K562 (cell line): Measurements from ENCODE around the gene PCSK7. TPM values are rescaled to one million over a fixed set of nuclear protein-coding genes. Genes with fewer than 3 reads are reported as not detected.

ENCODE experiments used
- CHD1 ChIP-seq: fragments of 200-600 bp; sonication (generic); IDR thresholded peaks from one replicate; pipeline ENCODE4 v1.6.1; 2012; ENCODE audit warnings: mild to moderate bottlenecking, moderate library complexity, low read length, inconsistent platforms
- GABPA ChIP-seq: fragments of 200-800 bp; sonication (Bioruptor generic); conservative IDR thresholded peaks from 2 replicates; pipeline ENCODE4 v1.6.1; 2016; ENCODE audit warnings: low read depth, missing genetic modification characterization, missing compliant biosample characterization
- HIVEP1 ChIP-seq: fragments of 250-450 bp; sonication (Bioruptor Pico); IDR thresholded peaks from 2 replicates; pipeline ENCODE4 v1.4.0; 2020; ENCODE audit warnings: mild to moderate bottlenecking
- KLF10 ChIP-seq: fragments of 250-450 bp; sonication (Bioruptor Pico); IDR thresholded peaks from 2 replicates; pipeline ENCODE4 v1.6.1; 2021; ENCODE audit warnings: matching md5 sums
- MAZ ChIP-seq, 2 experiments: fragments of 450-650 bp in 1 of 2; sonication (generic) in 1 of 2; formaldehyde crosslinking; IDR thresholded peaks in 1 of 2; conservative IDR thresholded peaks in 1 of 2; 2 replicates each; pipeline versions ENCODE4 v1.4.0 to v1.5.0; 2020; ENCODE audit warnings: mild to moderate bottlenecking in 1 of 2, missing genetic modification reagents in 1 of 2
- MEIS2 ChIP-seq: fragments of 450-650 bp; IDR thresholded peaks from 2 replicates; pipeline ENCODE4 v1.6.1; 2014; ENCODE audit warnings: mild to moderate bottlenecking; ENCODE audit not compliant: partially characterized antibody
- MTA1 ChIP-seq: fragments of 450-650 bp; IDR thresholded peaks from 2 replicates; pipeline ENCODE4 v1.6.1; 2017; ENCODE audit warnings: borderline replicate concordance
- PRPF4 ChIP-seq: fragments of 200-400 bp; formaldehyde crosslinking; IDR thresholded peaks from one replicate; pipeline ENCODE4 v1.6.1; 2017; ENCODE audit warnings: low read length, low read depth, mild to moderate bottlenecking; ENCODE audit not compliant: insufficient read depth, poor library complexity, severe bottlenecking
- RFX7 ChIP-seq: fragments of 250-450 bp; sonication (Bioruptor Pico); IDR thresholded peaks from 2 replicates; pipeline ENCODE4 v1.5.1; 2021; ENCODE audit warnings: mild to moderate bottlenecking
- SIN3B ChIP-seq: fragments of 450-650 bp; IDR thresholded peaks from 2 replicates; pipeline ENCODE4 v1.6.1; 2017; ENCODE audit warnings: low read depth, mild to moderate bottlenecking, moderate library complexity
- SPI1 ChIP-seq: IDR thresholded peaks from 2 replicates; pipeline ENCODE4 v1.6.1; 2011; ENCODE audit warnings: low read depth, low read length, control low read depth, borderline replicate concordance
- TBL1XR1 ChIP-seq, 2 experiments: IDR thresholded peaks; 2 replicates each; pipeline ENCODE4 v1.6.1; 2012; ENCODE audit warnings: improper control_type of control experiment in 2 of 2, low read length in 2 of 2, mild to moderate bottlenecking in 1 of 2
- TFAM ChIP-seq: fragments of 250-450 bp; sonication (Bioruptor Pico); conservative IDR thresholded peaks from 2 replicates; pipeline ENCODE4 v1.5.0; 2021; ENCODE audit warnings: mild to moderate bottlenecking, moderate library complexity
- ZNF212 ChIP-seq: fragments of 450-650 bp; formaldehyde crosslinking; IDR thresholded peaks from 2 replicates; pipeline ENCODE4 v1.4.0; 2020; ENCODE audit warnings: mild to moderate bottlenecking
- ZNF282 ChIP-seq: sonication (generic); formaldehyde crosslinking; IDR thresholded peaks from 2 replicates; pipeline ENCODE4 v1.8.1; 2023; ENCODE audit warnings: missing genetic modification reagents
- ZNF41 ChIP-seq: fragments of 250-450 bp; sonication (Bioruptor Pico); conservative IDR thresholded peaks from 2 replicates; pipeline ENCODE4 v1.4.0; 2020; ENCODE audit warnings: mild to moderate bottlenecking
- ZNF436 ChIP-seq: fragments of 250-450, 450-650 bp; sonication (Bioruptor Pico); formaldehyde crosslinking; IDR thresholded peaks from 2 replicates; pipeline ENCODE4 v1.7.0; 2020; ENCODE audit warnings: mild to moderate bottlenecking
- polyA plus RNA-seq, 8 experiments: library from polyadenylated mRNA; depleted of rRNA in 4 of 8; stranded (reverse) in 5 of 8; unstranded in 3 of 8; fragments of >200 nt; fragmentation: Nextera tagmentation in 2 of 8; fragmentation: Illumina TruSeq in 1 of 8; extraction: Ambion mirVana in 2 of 8; extraction: Trizol in 1 of 8; gene quantifications; 2 replicates each; pipeline versions ENCODE4 v1.2.1 to v1.2.3, GENCODE V29; 2011 to 2014; ENCODE audit warnings: inconsistent platforms in 1 of 8, missing spikeins in 1 of 8
- total RNA-seq, 7 experiments: library from RNA; depleted of rRNA in 6 of 7; stranded (reverse); fragments of >200 nt in 6 of 7; fragmentation: Illumina TruSeq in 2 of 7; extraction: Trizol in 2 of 7; gene quantifications; 2 replicates each; pipeline versions ENCODE4 v1.2.1 to v1.2.3, GENCODE V29; 2011 to 2021; ENCODE audit warnings: low replicate concordance in 1 of 7
- TF ChIP-seq, protein P1 (sequence below), 3 experiments: IDR thresholded peaks in 2 of 3; conservative IDR thresholded peaks in 1 of 3; 2 replicates each; pipeline ENCODE4 v1.5.1; 2011 to 2012; ENCODE audit warnings: low read length in 3 of 3, mild to moderate bottlenecking in 3 of 3, control low read depth in 2 of 3, improper control_type of control experiment in 1 of 3, inconsistent platforms in 1 of 3, low read depth in 1 of 3, mixed read lengths in 1 of 3, moderate library complexity in 1 of 3; ENCODE audit not compliant: insufficient read depth in 2 of 3
- TF ChIP-seq, protein P2 (sequence below): fragments of 250-450 bp; sonication (Bioruptor Pico); IDR thresholded peaks from 2 replicates; pipeline ENCODE4 v1.5.0; 2021; ENCODE audit warnings: mild to moderate bottlenecking, borderline replicate concordance
- TF ChIP-seq, protein P3 (sequence below): sonication (generic); formaldehyde crosslinking; IDR thresholded peaks from 2 replicates; pipeline ENCODE4 v1.8.1; 2023; ENCODE audit warnings: mild to moderate bottlenecking, missing genetic modification reagents, moderate library complexity
- TF ChIP-seq, protein P4 (sequence below): fragments of 450-650 bp; IDR thresholded peaks from 2 replicates; pipeline ENCODE4 v1.6.1; 2016; ENCODE audit warnings: mild to moderate bottlenecking

PCSK7 gene
- total and polyA plus RNA-seq, 9 of the 15 experiments (the other 6 are each of a cell fraction or from before 2014, with no cell fraction given) = 3.1 to 29.2 (median 15.6) TPM

DNA sequence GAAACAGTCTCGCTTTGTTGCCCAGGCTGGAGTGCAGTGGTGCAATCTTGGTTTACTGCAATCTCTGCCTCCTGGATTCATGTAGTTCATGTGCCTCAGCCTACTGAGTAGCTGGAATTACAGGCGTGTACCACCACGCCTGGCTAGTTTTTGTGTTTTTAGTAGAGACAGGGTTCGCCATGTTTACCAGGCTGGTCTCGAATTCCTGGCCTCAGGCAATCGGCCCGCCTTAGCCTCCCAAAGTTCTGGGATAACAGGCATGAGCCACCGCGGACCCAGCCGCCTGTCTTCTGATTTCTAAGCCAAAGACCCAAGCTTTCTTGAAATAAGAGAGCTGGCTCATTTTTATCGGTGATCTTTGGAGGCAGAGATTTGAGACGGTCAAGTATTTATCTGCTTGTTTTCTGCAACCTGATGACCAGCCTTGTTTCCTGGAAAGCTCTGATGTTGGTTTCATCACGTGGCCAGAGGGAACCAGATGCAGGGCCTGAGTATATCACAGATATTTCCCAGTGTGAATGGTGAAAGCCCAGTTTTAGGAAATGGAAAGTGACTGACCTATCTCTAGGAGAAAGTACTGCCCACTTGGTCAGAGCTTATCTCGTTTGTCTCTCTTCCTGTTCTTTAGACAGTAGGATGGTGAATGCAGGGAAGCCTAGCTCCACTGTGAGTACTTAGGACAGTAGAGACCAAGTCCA is 59.0 kb downstream of the PCSK7 start (continued):
- TF ChIP-seq, protein P1, sequence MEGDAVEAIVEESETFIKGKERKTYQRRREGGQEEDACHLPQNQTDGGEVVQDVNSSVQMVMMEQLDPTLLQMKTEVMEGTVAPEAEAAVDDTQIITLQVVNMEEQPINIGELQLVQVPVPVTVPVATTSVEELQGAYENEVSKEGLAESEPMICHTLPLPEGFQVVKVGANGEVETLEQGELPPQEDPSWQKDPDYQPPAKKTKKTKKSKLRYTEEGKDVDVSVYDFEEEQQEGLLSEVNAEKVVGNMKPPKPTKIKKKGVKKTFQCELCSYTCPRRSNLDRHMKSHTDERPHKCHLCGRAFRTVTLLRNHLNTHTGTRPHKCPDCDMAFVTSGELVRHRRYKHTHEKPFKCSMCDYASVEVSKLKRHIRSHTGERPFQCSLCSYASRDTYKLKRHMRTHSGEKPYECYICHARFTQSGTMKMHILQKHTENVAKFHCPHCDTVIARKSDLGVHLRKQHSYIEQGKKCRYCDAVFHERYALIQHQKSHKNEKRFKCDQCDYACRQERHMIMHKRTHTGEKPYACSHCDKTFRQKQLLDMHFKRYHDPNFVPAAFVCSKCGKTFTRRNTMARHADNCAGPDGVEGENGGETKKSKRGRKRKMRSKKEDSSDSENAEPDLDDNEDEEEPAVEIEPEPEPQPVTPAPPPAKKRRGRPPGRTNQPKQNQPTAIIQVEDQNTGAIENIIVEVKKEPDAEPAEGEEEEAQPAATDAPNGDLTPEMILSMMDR (IDR thresholded peaks at IDR 0.05 in 2 of 3, conservative IDR thresholded peaks at IDR 0.05 in 1 of 3; ENCODE audit: insufficient read depth in 2 of 3, low read depth in 1 of 3, low read length in 3 of 3) = no peak
- TF ChIP-seq ZNF212 (CRISPR knock-in tag) = no peak
- TF ChIP-seq CHD1 = no peak
- TF ChIP-seq, protein P2, sequence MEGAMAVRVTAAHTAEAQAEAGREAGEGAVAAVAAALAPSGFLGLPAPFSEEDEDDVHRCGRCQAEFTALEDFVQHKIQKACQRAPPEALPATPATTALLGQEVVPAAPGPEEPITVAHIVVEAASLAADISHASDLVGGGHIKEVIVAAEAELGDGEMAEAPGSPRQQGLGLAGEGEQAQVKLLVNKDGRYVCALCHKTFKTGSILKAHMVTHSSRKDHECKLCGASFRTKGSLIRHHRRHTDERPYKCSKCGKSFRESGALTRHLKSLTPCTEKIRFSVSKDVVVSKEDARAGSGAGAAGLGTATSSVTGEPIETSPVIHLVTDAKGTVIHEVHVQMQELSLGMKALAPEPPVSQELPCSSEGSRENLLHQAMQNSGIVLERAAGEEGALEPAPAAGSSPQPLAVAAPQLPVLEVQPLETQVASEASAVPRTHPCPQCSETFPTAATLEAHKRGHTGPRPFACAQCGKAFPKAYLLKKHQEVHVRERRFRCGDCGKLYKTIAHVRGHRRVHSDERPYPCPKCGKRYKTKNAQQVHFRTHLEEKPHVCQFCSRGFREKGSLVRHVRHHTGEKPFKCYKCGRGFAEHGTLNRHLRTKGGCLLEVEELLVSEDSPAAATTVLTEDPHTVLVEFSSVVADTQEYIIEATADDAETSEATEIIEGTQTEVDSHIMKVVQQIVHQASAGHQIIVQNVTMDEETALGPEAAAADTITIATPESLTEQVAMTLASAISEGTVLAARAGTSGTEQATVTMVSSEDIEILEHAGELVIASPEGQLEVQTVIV (CRISPR knock-in tag) = no peak
- TF ChIP-seq GABPA = peak; percentile 42; the same call in 1 of the 2 replicates
- no peak for TF ChIP-seq TFAM (CRISPR knock-in tag)
- TF ChIP-seq ZNF282 (CRISPR knock-in tag) = no peak
- TF ChIP-seq SIN3B = no peak
- TF ChIP-seq MAZ (CRISPR knock-in tag; conservative IDR thresholded peaks at IDR 0.05 in 1 of 2, IDR thresholded peaks at IDR 0.05 in 1 of 2) = peak in 1 of 2 experiments; percentile 32; a peak in 1 of 4 replicates
- TF ChIP-seq SPI1 = peak; percentile 60; the same call in 1 of the 2 replicates
- no peak for TF ChIP-seq HIVEP1
- TF ChIP-seq RFX7 (CRISPR knock-in tag) = no peak
- TF ChIP-seq, protein P3, sequence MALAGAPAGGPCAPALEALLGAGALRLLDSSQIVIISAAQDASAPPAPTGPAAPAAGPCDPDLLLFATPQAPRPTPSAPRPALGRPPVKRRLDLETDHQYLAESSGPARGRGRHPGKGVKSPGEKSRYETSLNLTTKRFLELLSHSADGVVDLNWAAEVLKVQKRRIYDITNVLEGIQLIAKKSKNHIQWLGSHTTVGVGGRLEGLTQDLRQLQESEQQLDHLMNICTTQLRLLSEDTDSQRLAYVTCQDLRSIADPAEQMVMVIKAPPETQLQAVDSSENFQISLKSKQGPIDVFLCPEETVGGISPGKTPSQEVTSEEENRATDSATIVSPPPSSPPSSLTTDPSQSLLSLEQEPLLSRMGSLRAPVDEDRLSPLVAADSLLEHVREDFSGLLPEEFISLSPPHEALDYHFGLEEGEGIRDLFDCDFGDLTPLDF = no peak
- TF ChIP-seq ZNF436 = no peak
- no peak for TF ChIP-seq MTA1
- TF ChIP-seq TBL1XR1 (IDR thresholded peaks at IDR 0.05; ENCODE audit: low read length in 2 of 2) = peak in 1 of 2 experiments; percentile 51; a peak in 2 of 4 replicates
- TF ChIP-seq MEIS2 = peak; percentile 36
- TF ChIP-seq ZNF41 (CRISPR knock-in tag) = no peak
- TF ChIP-seq, protein P4, sequence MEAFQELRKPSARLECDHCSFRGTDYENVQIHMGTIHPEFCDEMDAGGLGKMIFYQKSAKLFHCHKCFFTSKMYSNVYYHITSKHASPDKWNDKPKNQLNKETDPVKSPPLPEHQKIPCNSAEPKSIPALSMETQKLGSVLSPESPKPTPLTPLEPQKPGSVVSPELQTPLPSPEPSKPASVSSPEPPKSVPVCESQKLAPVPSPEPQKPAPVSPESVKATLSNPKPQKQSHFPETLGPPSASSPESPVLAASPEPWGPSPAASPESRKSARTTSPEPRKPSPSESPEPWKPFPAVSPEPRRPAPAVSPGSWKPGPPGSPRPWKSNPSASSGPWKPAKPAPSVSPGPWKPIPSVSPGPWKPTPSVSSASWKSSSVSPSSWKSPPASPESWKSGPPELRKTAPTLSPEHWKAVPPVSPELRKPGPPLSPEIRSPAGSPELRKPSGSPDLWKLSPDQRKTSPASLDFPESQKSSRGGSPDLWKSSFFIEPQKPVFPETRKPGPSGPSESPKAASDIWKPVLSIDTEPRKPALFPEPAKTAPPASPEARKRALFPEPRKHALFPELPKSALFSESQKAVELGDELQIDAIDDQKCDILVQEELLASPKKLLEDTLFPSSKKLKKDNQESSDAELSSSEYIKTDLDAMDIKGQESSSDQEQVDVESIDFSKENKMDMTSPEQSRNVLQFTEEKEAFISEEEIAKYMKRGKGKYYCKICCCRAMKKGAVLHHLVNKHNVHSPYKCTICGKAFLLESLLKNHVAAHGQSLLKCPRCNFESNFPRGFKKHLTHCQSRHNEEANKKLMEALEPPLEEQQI = no peak
- TF ChIP-seq KLF10 (CRISPR knock-in tag) = no peak
- TF ChIP-seq PRPF4 = no peak
